ENCODE measurements around the gene ZNF331.
"Not testable (repeated sequence)": the region's sequence is repeated elsewhere in the genome, so short reads cannot be mapped to it uniquely, and the experiment has no call there.

ZNF331 gene

GRCh38 chr19:53509845-53510244 is 28.1 kb upstream of the ZNF331 start:
- Histone ChIP-seq H3K36me3 (ENCODE audit: control insufficient read depth, insufficient read depth, low read length) (no peaks in the 10 kb centered on the region), H3K4me3 (ENCODE audit: low read length) (no peak overlapping the region), H3K9ac (ENCODE audit: low read length) (no peak overlapping the region), H3K9me3 (ENCODE audit: control insufficient read depth, low read length) (no peaks in the 10 kb centered on the region), H3K27me3 (ENCODE audit: control insufficient read depth, insufficient read depth, low read length) (no peaks in the 10 kb centered on the region), H3K4me1 (ENCODE audit: control insufficient read depth, insufficient read depth, low read length) (no peaks in the 10 kb centered on the region)

GRCh38 chr19:53511357-53511756 is 26.6 kb upstream of the ZNF331 start:
- Histone ChIP-seq H3K36me3 (ENCODE audit: control insufficient read depth, insufficient read depth, low read length) (no peaks in the 10 kb centered on the region), H3K4me1 (ENCODE audit: control insufficient read depth, insufficient read depth, low read length) (no peaks in the 10 kb centered on the region), H3K27me3 (ENCODE audit: control insufficient read depth, insufficient read depth, low read length) (no peaks in the 10 kb centered on the region)

GRCh38 chr19:53511933-53512374 is 26.0 kb upstream of the ZNF331 start:
- H3K9me3 ChIP-seq (ENCODE audit: control insufficient read depth, low read length), result no peaks in the 10 kb centered on the region
- H3K4me3 ChIP-seq (ENCODE audit: low read length), result no peak overlapping the region
- H3K4me1 ChIP-seq (ENCODE audit: control insufficient read depth, insufficient read depth, low read length), result no peaks in the 10 kb centered on the region
- H3K9ac ChIP-seq (ENCODE audit: low read length), result no peak overlapping the region
- no peaks in the 10 kb centered on the region for H3K36me3 ChIP-seq (ENCODE audit: control insufficient read depth, insufficient read depth, low read length)
- no peaks in the 10 kb centered on the region for H3K27me3 ChIP-seq (ENCODE audit: control insufficient read depth, insufficient read depth, low read length)

More at GRCh38 chr19:53511357-53511756, 26.6 kb upstream of the ZNF331 start:
- Histone ChIP-seq H3K4me3 (ENCODE audit: low read length) (no peak overlapping the region), H3K9ac (ENCODE audit: low read length) (no peak overlapping the region), H3K9me3 (ENCODE audit: control insufficient read depth, low read length) (no peaks in the 10 kb centered on the region)

- H3K27me3 ChIP-seq (ENCODE audit: control insufficient read depth, insufficient read depth, low read length); H3K9ac ChIP-seq (ENCODE audit: low read length); H3K36me3 ChIP-seq (ENCODE audit: control insufficient read depth, insufficient read depth, low read length); H3K4me3 ChIP-seq (ENCODE audit: low read length); H3K4me1 ChIP-seq (ENCODE audit: control insufficient read depth, insufficient read depth, low read length); H3K9me3 ChIP-seq (ENCODE audit: control insufficient read depth, low read length): not testable (repeated sequence)
These were observed 22.9 kb upstream of the ZNF331 start for GRCh38 chr19:53515047-53515446.

GRCh38 chr19:53517114-53517741 is 20.7 kb upstream of the ZNF331 start:
- no peak overlapping the region for H3K4me3 ChIP-seq (ENCODE audit: low read length)
- H3K4me1 ChIP-seq (ENCODE audit: control insufficient read depth, insufficient read depth, low read length), result no peaks in the 10 kb centered on the region
- no peaks in the 10 kb centered on the region for H3K27me3 ChIP-seq (ENCODE audit: control insufficient read depth, insufficient read depth, low read length)
- H3K36me3 ChIP-seq (ENCODE audit: control insufficient read depth, insufficient read depth, low read length), result no peaks in the 10 kb centered on the region
- no peak overlapping the region for H3K9ac ChIP-seq (ENCODE audit: low read length)
- H3K9me3 ChIP-seq (ENCODE audit: control insufficient read depth, low read length), result no peaks in the 10 kb centered on the region

- H3K27me3 ChIP-seq (ENCODE audit: control insufficient read depth, insufficient read depth, low read length), result no peaks in the 10 kb centered on the region
- H3K36me3 ChIP-seq (ENCODE audit: control insufficient read depth, insufficient read depth, low read length), result no peaks in the 10 kb centered on the region
- H3K4me3 ChIP-seq (ENCODE audit: low read length), result no peak overlapping the region
- H3K4me1 ChIP-seq (ENCODE audit: control insufficient read depth, insufficient read depth, low read length), result no peaks in the 10 kb centered on the region
- no peak overlapping the region for H3K9ac ChIP-seq (ENCODE audit: low read length)
- no peaks in the 10 kb centered on the region for H3K9me3 ChIP-seq (ENCODE audit: control insufficient read depth, low read length)
These were observed 19.8 kb upstream of the ZNF331 start for GRCh38 chr19:53518121-53518520.

- no peak overlapping the region for H3K9ac ChIP-seq (ENCODE audit: low read length)
- no peak overlapping the region for H3K4me3 ChIP-seq (ENCODE audit: low read length)
- H3K27me3 ChIP-seq (ENCODE audit: control insufficient read depth, insufficient read depth, low read length), result no peaks in the 10 kb centered on the region
- H3K9me3 ChIP-seq (ENCODE audit: control insufficient read depth, low read length), result no peaks in the 10 kb centered on the region
- H3K4me1 ChIP-seq (ENCODE audit: control insufficient read depth, insufficient read depth, low read length), result no peaks in the 10 kb centered on the region
- H3K36me3 ChIP-seq (ENCODE audit: control insufficient read depth, insufficient read depth, low read length), result no peaks in the 10 kb centered on the region
These were observed 19.2 kb upstream of the ZNF331 start for GRCh38 chr19:53518716-53519115.

- Histone ChIP-seq H3K4me3 (ENCODE audit: low read length) (no peak overlapping the region), H3K9ac (ENCODE audit: low read length) (no peak overlapping the region), H3K4me1 (ENCODE audit: control insufficient read depth, insufficient read depth, low read length) (no peaks in the 10 kb centered on the region), H3K9me3 (ENCODE audit: control insufficient read depth, low read length) (no peaks in the 10 kb centered on the region), H3K36me3 (ENCODE audit: control insufficient read depth, insufficient read depth, low read length) (no peaks in the 10 kb centered on the region), H3K27me3 (ENCODE audit: control insufficient read depth, insufficient read depth, low read length) (no peaks in the 10 kb centered on the region)
These were observed 18.5 kb upstream of the ZNF331 start for GRCh38 chr19:53519446-53519845.

GRCh38 chr19:53520163-53520546 is 17.8 kb upstream of the ZNF331 start:
- Histone ChIP-seq H3K9me3 (ENCODE audit: control insufficient read depth, low read length) (no peaks in the 10 kb centered on the region), H3K27me3 (ENCODE audit: control insufficient read depth, insufficient read depth, low read length) (no peaks in the 10 kb centered on the region), H3K36me3 (ENCODE audit: control insufficient read depth, insufficient read depth, low read length) (no peaks in the 10 kb centered on the region), H3K4me3 (ENCODE audit: low read length) (peak overlapping the region; percentile 74), H3K9ac (ENCODE audit: low read length) (no peak overlapping the region), H3K4me1 (ENCODE audit: control insufficient read depth, insufficient read depth, low read length) (no peaks in the 10 kb centered on the region)

GRCh38 chr19:53520547-53521372 is 17.2 kb upstream of the ZNF331 start:
- no peak overlapping the region for H3K9ac ChIP-seq (ENCODE audit: low read length)
- H3K9me3 ChIP-seq (ENCODE audit: control insufficient read depth, low read length), result no peaks in the 10 kb centered on the region
- no peaks in the 10 kb centered on the region for H3K4me1 ChIP-seq (ENCODE audit: control insufficient read depth, insufficient read depth, low read length)
- H3K4me3 ChIP-seq (ENCODE audit: low read length), result peak overlapping the region; percentile 74
- no peaks in the 10 kb centered on the region for H3K36me3 ChIP-seq (ENCODE audit: control insufficient read depth, insufficient read depth, low read length)
- no peaks in the 10 kb centered on the region for H3K27me3 ChIP-seq (ENCODE audit: control insufficient read depth, insufficient read depth, low read length)

GRCh38 chr19:53521373-53522202 is 16.4 kb upstream of the ZNF331 start:
- Histone ChIP-seq H3K4me3 (ENCODE audit: low read length) (peak overlapping the region; percentile 74), H3K9ac (ENCODE audit: low read length) (no peak overlapping the region), H3K27me3 (ENCODE audit: control insufficient read depth, insufficient read depth, low read length) (no peaks in the 10 kb centered on the region), H3K36me3 (ENCODE audit: control insufficient read depth, insufficient read depth, low read length) (no peaks in the 10 kb centered on the region), H3K9me3 (ENCODE audit: control insufficient read depth, low read length) (no peaks in the 10 kb centered on the region), H3K4me1 (ENCODE audit: control insufficient read depth, insufficient read depth, low read length) (no peaks in the 10 kb centered on the region)

- H3K4me1 ChIP-seq (ENCODE audit: control insufficient read depth, insufficient read depth, low read length), result no peaks in the 10 kb centered on the region
- H3K27me3 ChIP-seq (ENCODE audit: control insufficient read depth, insufficient read depth, low read length), result no peaks in the 10 kb centered on the region
- no peak overlapping the region for H3K9ac ChIP-seq (ENCODE audit: low read length)
- no peaks in the 10 kb centered on the region for H3K9me3 ChIP-seq (ENCODE audit: control insufficient read depth, low read length)
- H3K4me3 ChIP-seq (ENCODE audit: low read length), result no peak overlapping the region
- no peaks in the 10 kb centered on the region for H3K36me3 ChIP-seq (ENCODE audit: control insufficient read depth, insufficient read depth, low read length)
These were observed 12.0 kb upstream of the ZNF331 start for GRCh38 chr19:53525922-53526321.
